Coronary artery (tissue), 2 donors: ENCODE results near the gene RALGAPA1.

Source experiments
- DNase-seq: peaks from one replicate; pipeline ENCODE4 v3.0.0-alpha.2; 2017; ENCODE audit warnings: low spot score
- H3K27ac ChIP-seq, 2 donors: fragments of 200-600 bp; sonication (generic); one replicate each; pipeline ENCODE4 v1.5.1; 2016 to 2019
- H3K4me3 ChIP-seq: fragments of 200-600 bp; sonication (generic); 2 replicates; pipeline ENCODE4 v1.5.1; 2016; ENCODE audit warnings: mild to moderate bottlenecking, moderate library complexity
- TF ChIP-seq, protein P1 (sequence below): fragments of 200-600 bp; sonication (generic); IDR thresholded peaks from one replicate; pipeline ENCODE4 v1.5.1; 2019; ENCODE audit warnings: antibody characterized with exemption

The RALGAPA1 gene

DNA sequence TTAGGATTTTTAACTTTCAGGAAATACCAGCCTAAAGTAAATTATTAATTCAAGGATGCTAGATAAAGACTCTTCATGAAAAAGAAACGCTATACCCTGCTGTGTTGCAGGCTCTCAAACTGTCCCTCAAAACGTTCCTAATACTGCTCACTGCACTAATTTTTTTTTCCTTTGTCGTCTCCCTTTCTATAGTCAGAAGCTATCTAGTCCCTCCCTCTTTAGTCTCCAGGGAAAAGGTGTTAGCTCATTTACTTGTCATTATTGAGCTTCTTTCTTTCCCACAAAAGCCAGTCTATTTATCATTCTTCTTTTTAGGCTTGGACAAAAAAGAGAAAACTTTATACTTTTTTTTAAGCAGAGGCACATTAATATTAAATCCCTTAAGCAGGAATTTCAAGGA is 305.4 kb downstream of the RALGAPA1 start:
- TF ChIP-seq, protein P1, sequence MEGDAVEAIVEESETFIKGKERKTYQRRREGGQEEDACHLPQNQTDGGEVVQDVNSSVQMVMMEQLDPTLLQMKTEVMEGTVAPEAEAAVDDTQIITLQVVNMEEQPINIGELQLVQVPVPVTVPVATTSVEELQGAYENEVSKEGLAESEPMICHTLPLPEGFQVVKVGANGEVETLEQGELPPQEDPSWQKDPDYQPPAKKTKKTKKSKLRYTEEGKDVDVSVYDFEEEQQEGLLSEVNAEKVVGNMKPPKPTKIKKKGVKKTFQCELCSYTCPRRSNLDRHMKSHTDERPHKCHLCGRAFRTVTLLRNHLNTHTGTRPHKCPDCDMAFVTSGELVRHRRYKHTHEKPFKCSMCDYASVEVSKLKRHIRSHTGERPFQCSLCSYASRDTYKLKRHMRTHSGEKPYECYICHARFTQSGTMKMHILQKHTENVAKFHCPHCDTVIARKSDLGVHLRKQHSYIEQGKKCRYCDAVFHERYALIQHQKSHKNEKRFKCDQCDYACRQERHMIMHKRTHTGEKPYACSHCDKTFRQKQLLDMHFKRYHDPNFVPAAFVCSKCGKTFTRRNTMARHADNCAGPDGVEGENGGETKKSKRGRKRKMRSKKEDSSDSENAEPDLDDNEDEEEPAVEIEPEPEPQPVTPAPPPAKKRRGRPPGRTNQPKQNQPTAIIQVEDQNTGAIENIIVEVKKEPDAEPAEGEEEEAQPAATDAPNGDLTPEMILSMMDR = no peak
- no peak for DNase-seq
- Histone ChIP-seq H3K4me3 (no peak overlapping the region), H3K27ac (no peak overlapping the region)

DNA sequence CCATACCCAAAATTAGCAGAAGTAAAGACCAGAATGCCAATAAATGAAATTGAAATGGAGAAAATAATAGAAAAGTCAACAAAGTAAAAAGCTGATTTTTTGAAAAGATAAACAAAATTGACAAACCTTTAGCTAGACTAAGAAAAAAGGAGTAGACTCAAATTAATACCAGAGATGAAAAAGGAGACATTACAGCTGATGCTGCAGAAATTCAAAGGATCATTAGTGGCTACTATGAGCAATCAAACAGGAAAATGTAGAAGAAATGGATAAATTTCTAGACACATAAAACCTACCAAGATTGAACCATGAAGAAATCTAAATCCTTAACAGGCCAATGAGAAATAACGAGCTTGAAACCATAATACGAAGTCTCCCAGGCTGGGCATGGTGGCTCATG is 309.9 kb downstream of the RALGAPA1 start:
- H3K27ac ChIP-seq = no peak overlapping the region
- DNase-seq = no peak
- no peak overlapping the region for H3K4me3 ChIP-seq
- TF ChIP-seq, protein P1 = no peak

DNA sequence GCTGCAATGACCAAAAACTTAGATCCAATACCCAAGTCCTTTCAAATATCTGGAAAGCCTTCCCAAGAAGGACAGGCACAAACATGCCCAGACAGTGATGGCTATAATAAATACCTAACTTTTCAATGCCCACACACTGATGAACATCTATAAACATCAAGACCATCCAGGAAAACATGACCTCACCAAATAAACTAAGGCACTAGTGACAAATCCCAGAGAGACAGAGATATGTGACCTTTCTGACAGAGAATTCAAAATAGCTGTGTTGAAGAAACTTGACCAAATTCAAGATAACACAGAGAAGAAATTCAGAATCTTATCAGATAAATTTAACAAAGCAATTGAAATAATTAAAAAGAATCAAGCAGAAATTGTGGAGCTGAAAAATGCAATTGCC is 313.8 kb downstream of the RALGAPA1 start:
- no peak overlapping the region for H3K4me3 ChIP-seq
- TF ChIP-seq, protein P1 = no peak
- no peak for DNase-seq
- H3K27ac ChIP-seq = no peak overlapping the region

DNA sequence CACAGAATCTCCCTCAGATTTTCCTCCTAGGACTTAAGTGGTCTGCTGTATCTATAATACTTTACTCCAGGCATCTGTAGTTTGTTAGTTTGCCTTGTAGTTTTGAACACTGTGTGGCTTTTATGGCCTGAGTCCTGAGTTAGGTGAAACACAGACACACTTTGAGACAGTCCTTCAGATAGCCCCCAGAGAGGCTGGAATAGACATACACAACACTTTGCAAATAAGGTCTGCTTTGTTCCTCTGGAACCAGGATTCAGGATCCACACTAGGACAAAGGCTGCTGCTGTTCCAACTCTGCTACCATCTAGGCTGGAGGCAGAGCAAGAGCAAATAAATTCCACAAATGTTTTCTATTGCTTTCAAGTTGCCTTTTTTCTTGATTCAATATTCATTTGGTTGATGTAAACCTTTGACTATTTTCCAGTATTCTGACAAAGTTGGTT is 316.5 kb downstream of the RALGAPA1 start:
- TF ChIP-seq, protein P1 = no peak
- DNase-seq = no peak
- Histone ChIP-seq H3K27ac (no peak overlapping the region), H3K4me3 (no peak overlapping the region)
